ENCODE measurements around the gene CHST15. TPM values are rescaled to one million over a fixed set of nuclear protein-coding genes. Genes with fewer than 3 reads are reported as not detected.
A peak's percentile ranks its signal among the peaks of the same experiment; 100 is the strongest.

CHST15 gene
- total and polyA plus RNA-seq, 7 donors: 2.4 to 57.9 (median 29.9) TPM

GRCh38 chr10:124127563-124127962 lies 34.2 kb upstream of the CHST15 start:
- 83 to 95% methylated on average over 9 of the region's 9 CpGs for WGBS, 2 donors
- Histone ChIP-seq H3K9me3 (no peaks in the 10 kb centered on the region), H3K4me3 (no peak overlapping the region), H3K4me1 (no peaks in the 10 kb centered on the region), H3K36me3 (no peaks in the 10 kb centered on the region), H3K27me3 (no peaks in the 10 kb centered on the region), H3K27ac (no peak overlapping the region)
- intact Hi-C loops (cut with DNase I): no loop called here
- TF ChIP-seq CTCF (IDR thresholded peaks at IDR 0.05) (no peak), EP300 (IDR thresholded peaks at IDR 0.05) (no peak)
- DNase-seq: no peak

- Histone ChIP-seq H3K4me3 (no peak overlapping the region), H3K4me1 (no peaks in the 10 kb centered on the region), H3K27ac (no peak overlapping the region), H3K9me3 (no peaks in the 10 kb centered on the region), H3K27me3 (no peaks in the 10 kb centered on the region), H3K36me3 (no peaks in the 10 kb centered on the region)
- intact Hi-C loops (cut with DNase I): no loop called here
- WGBS, 2 donors: 90 to 91% methylated on average over 9 of the region's 9 CpGs
- no peak for TF ChIP-seq POLR2A (IDR thresholded peaks at IDR 0.05)
- TF ChIP-seq EP300 (IDR thresholded peaks at IDR 0.05): no peak
- no peak for TF ChIP-seq POLR2AphosphoS5 (IDR thresholded peaks at IDR 0.05)
- TF ChIP-seq CTCF (IDR thresholded peaks at IDR 0.05): no peak
- DNase-seq: no peak
Observed at GRCh38 chr10:124126983-124127385, 33.6 kb upstream of the CHST15 start.

- Histone ChIP-seq H3K27me3 (no peaks in the 10 kb centered on the region), H3K27ac (no peak overlapping the region), H3K9me3 (no peaks in the 10 kb centered on the region), H3K4me3 (no peak overlapping the region), H3K4me1 (no peaks in the 10 kb centered on the region), H3K36me3 (no peaks in the 10 kb centered on the region)
- intact Hi-C loops (cut with DNase I): no loop called here
- 73 to 81% methylated on average over 11 of the region's 11 CpGs for WGBS, 2 donors
- DNase-seq: no peak
- no peak for TF ChIP-seq EP300 (IDR thresholded peaks at IDR 0.05)
Observed at GRCh38 chr10:124126145-124126982, 33.0 kb upstream of the CHST15 start.

- WGBS, 2 donors: 65 to 66% methylated on average over 10 of the region's 10 CpGs
- H3K4me1 ChIP-seq: no peaks in the 10 kb centered on the region
- H3K27me3 ChIP-seq: no peaks in the 10 kb centered on the region
- no peak overlapping the region for H3K27ac ChIP-seq
- DNase-seq: no peak
- TF ChIP-seq POLR2A (IDR thresholded peaks at IDR 0.05) (no peak), CTCF (IDR thresholded peaks at IDR 0.05) (peak in 2 of 4 experiments; percentile 13 to 29)
- no peaks in the 10 kb centered on the region for H3K9me3 ChIP-seq
- no peaks in the 10 kb centered on the region for H3K36me3 ChIP-seq
- H3K4me3 ChIP-seq: no peak overlapping the region
- intact Hi-C loops (cut with DNase I): no loop called here
Observed at GRCh38 chr10:124125305-124126116, 32.1 kb upstream of the CHST15 start.

GRCh38 chr10:124124769-124125161 lies 31.4 kb upstream of the CHST15 start:
- TF ChIP-seq CTCF (IDR thresholded peaks at IDR 0.05) (no peak), POLR2A (IDR thresholded peaks at IDR 0.05) (no peak), POLR2AphosphoS5 (IDR thresholded peaks at IDR 0.05) (no peak), EP300 (IDR thresholded peaks at IDR 0.05) (no peak)
- Histone ChIP-seq H3K27ac (no peak overlapping the region), H3K4me3 (no peak overlapping the region), H3K27me3 (no peaks in the 10 kb centered on the region), H3K4me1 (no peaks in the 10 kb centered on the region), H3K9me3 (no peaks in the 10 kb centered on the region), H3K36me3 (no peaks in the 10 kb centered on the region)
- intact Hi-C loops (cut with DNase I): no loop called here
- no peak for DNase-seq
- 97 to 99% methylated on average over 2 of the region's 2 CpGs for WGBS, 2 donors

Data from sigmoid colon (tissue), 7 donors.